Smooth muscle cell of the brain vasculature (primary cell): ENCODE data around the gene OR6K3.

Experiments used
- DNase-seq: peaks from one replicate; pipeline ENCODE4 v3.0.0-alpha.2; 2012; ENCODE audit warnings: low read depth, low spot score

The OR6K3 gene

GRCh38 chr1:158687037-158687436 lies 33.5 kb downstream of the OR6K3 start:
- no peak for DNase-seq

- DNase-seq = no peak
Measured at GRCh38 chr1:158686111-158687009, 34.2 kb downstream of the OR6K3 start, which contains the start of gene SPTA1. Gene SPTA1 (minus strand): TSS chr1:158686715. CDS start chr1:158686517, 198 bp downstream.

- no peak for DNase-seq
Measured at GRCh38 chr1:158685085-158685484, 35.4 kb downstream of the OR6K3 start.

- DNase-seq = no peak
Measured at GRCh38 chr1:158681606-158682005, 38.9 kb downstream of the OR6K3 start.

- DNase-seq = no peak
Measured at GRCh38 chr1:158679289-158679688, 41.2 kb downstream of the OR6K3 start.

- DNase-seq = no peak
Measured at GRCh38 chr1:158675563-158676323, 44.8 kb downstream of the OR6K3 start.

GRCh38 chr1:158674302-158674701 lies 46.2 kb downstream of the OR6K3 start:
- no peak for DNase-seq
